Upper lobe of left lung (tissue), 6 donors: ENCODE data around the gene VAV2. TPM values are rescaled to one million over a fixed set of nuclear protein-coding genes. Genes with fewer than 3 reads are reported as not detected.

ENCODE experiments used
- ATAC-seq, 2 donors: fragments of 200-7000 bp; cut with Tn5 transposase; one replicate each; pipeline ENCODE4 v1.9.1; 2022; ENCODE audit warnings: mild to moderate bottlenecking in 2 of 2, moderate library complexity in 2 of 2; ENCODE audit not compliant: low FRiP score in 2 of 2
- DNase-seq, 2 donors: peaks; one replicate each; pipeline ENCODE4 v3.0.0-alpha.2; 2019 to 2020
- H3K27ac ChIP-seq, 4 donors: fragments of 200-600 bp; sonication (generic); one replicate each; pipeline ENCODE4 v1.5.1; 2016 to 2019
- H3K27me3 ChIP-seq, 4 donors: fragments of 200-600 bp; sonication (generic); one replicate each; pipeline ENCODE4 v1.5.1; 2017 to 2019
- H3K36me3 ChIP-seq, 4 donors: fragments of 200-600 bp; sonication (generic); one replicate each; pipeline ENCODE4 v1.5.1; 2016 to 2019
- H3K4me1 ChIP-seq, 4 donors: fragments of 200-600 bp; sonication (generic); one replicate each; pipeline ENCODE4 v1.5.1; 2018 to 2019
- H3K4me3 ChIP-seq, 4 donors: fragments of 200-600 bp; sonication (generic); one replicate each; pipeline ENCODE4 v1.5.1; 2017 to 2019; ENCODE audit warnings: mild to moderate bottlenecking in 2 of 4, moderate library complexity in 1 of 4
- H3K9me3 ChIP-seq, 4 donors: fragments of 200-600 bp; sonication (generic); one replicate each; pipeline ENCODE4 v1.5.1; 2018 to 2019
- CTCF ChIP-seq, 6 experiments: fragments of 450-650 bp in 4 of 6; fragments of 200-600 bp in 2 of 6; sonication (generic) in 2 of 6; IDR thresholded peaks; one replicate each; pipeline ENCODE4 v1.5.1; 2016 to 2019; ENCODE audit warnings: antibody characterized with exemption in 6 of 6
- EP300 ChIP-seq, 4 donors: sonication (generic); formaldehyde crosslinking; IDR thresholded peaks; one replicate each; pipeline ENCODE4 v1.5.1; 2017; ENCODE audit warnings: antibody characterized with exemption in 4 of 4, control low read depth in 2 of 4
- POLR2A ChIP-seq, 4 donors: fragments of 450-650 bp; IDR thresholded peaks; one replicate each; pipeline ENCODE4 v1.5.1; 2016 to 2017; ENCODE audit warnings: antibody characterized with exemption in 4 of 4, mild to moderate bottlenecking in 2 of 4
- POLR2AphosphoS5 ChIP-seq, 2 donors: sonication (generic); formaldehyde crosslinking; IDR thresholded peaks; one replicate each; pipeline ENCODE4 v1.5.1; 2017; ENCODE audit warnings: antibody characterized with exemption in 2 of 2
- WGBS, 2 donors: methylation state at CpG; one replicate each; pipeline ENCODE4 v1.1.5; 2017 to 2018; 5-methylcytosine and 5-hydroxymethylcytosine counted together
- total RNA-seq, 6 donors: library from RNA; depleted of rRNA in 4 of 6; stranded (reverse); fragments of >200 nt in 4 of 6; gene quantifications; one replicate each; pipeline versions ENCODE4 v1.1.0 to v1.2.1, GENCODE V29; 2016 to 2021
- donor health status: DM: no; HTN: no; CAD: no; lungs with moderate emphysema.
- donor health status: DM: no; HTN: yes; CAD: no; lungs with severe emphysema.

The VAV2 gene
- total RNA-seq, 6 donors from 2014 or later: 12.0 to 38.8 (median 22.0) TPM

DNA sequence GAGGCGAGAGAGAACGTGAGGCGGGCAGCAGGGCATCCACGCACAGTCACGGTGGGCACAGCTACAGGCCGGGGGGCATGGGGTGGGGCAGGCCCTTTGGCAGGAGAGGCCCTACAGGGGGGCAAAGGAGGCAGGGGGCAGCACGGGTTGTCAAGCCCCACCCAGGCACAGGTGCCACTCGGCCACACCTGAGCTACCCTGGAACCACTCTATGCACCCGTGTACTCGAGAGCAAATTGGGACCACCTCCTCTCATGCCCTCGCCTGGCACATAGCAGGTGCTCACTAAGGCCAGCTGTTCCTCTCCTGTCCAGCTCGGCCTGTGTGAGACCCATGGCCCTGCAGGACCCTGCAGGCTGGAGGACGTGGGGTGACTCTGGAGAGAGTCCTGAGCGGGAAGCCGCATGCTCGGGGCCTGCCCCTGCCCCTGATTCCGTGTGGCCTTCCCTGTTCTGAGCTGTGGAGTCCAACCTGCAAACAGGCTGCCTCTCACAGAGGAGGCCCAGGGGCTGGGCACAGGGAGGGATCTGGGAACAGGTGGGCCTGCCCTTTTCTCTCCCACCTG, 222.5 kb downstream of the VAV2 start:
- TF ChIP-seq CTCF (IDR thresholded peaks at IDR 0.05) (no peak), POLR2A (IDR thresholded peaks at IDR 0.05) (no peak)
- no peak overlapping the region for H3K4me3 ChIP-seq
- 83 to 90% methylated on average over 7 to 17 of the region's 17 CpGs for WGBS, 2 donors
- peaks cover 0 to 82% (median 38%) of the 10 kb centered on the region in 4 donors for H3K36me3 ChIP-seq
- no peak overlapping the region for H3K27ac ChIP-seq
- H3K27me3 ChIP-seq: no peaks in the 10 kb centered on the region
- DNase-seq (no peak), ATAC-seq (peak; percentile 22 to 24)
- H3K9me3 ChIP-seq: peaks cover 0 to 9% (median 7%) of the 10 kb centered on the region in 4 donors
- no peaks in the 10 kb centered on the region for H3K4me1 ChIP-seq

DNA sequence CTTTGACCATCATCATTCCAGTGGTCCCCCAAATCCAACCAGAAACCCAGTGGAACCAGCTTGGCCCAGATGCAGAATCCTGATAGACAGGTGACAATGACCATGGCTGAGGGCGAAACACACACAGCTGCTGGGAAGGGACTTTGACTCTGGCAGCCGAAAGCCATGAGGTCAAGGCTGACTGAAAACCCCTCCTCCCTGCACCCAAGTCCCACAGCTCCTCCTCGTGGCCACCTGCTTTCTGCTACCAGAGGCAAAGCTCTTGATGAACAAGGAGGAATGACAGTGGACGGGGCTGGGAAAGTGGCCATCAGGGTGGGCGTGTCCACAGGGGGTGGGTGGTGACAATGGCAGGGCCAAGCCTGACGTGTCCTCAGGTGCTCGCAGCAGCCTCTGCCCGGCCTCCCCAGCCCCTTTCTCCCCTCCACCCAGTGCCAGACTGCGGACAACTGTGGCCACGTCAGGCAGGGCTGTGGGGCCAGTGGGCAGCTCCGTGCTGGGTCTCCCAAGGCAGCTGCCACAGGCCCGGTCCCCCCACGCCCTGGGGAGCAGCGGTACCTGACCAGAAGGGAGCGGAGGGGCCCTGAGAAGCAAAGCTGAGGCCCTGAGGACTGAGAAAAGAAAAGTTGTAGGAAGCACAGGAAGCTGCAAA, 223.1 kb downstream of the VAV2 start:
- Histone ChIP-seq H3K27ac (no peak overlapping the region), H3K4me3 (no peak overlapping the region), H3K36me3 (peaks cover 0 to 78% (median 34%) of the 10 kb centered on the region in 4 donors), H3K4me1 (no peaks in the 10 kb centered on the region), H3K9me3 (peaks cover 0 to 9% (median 7%) of the 10 kb centered on the region in 4 donors), H3K27me3 (no peaks in the 10 kb centered on the region)
- peak; percentile 19 to 25 for ATAC-seq
- 90 to 93% methylated on average over 6 to 15 of the region's 15 CpGs for WGBS, 2 donors
- TF ChIP-seq POLR2AphosphoS5 (IDR thresholded peaks at IDR 0.05) (no peak), CTCF (IDR thresholded peaks at IDR 0.05) (no peak), POLR2A (IDR thresholded peaks at IDR 0.05) (no peak), EP300 (IDR thresholded peaks at IDR 0.05) (no peak)
- DNase-seq: no peak

- WGBS, 2 donors: 97% methylated on average over 17 of the region's 17 CpGs
Observed at GRCh38 chr9:133768371-133768858, 223.7 kb downstream of the VAV2 start.

GRCh38 chr9:133767625-133768024, 224.5 kb downstream of the VAV2 start:
- no peaks in the 10 kb centered on the region for H3K27me3 ChIP-seq
- no peak overlapping the region for H3K4me3 ChIP-seq
- TF ChIP-seq POLR2A (IDR thresholded peaks at IDR 0.05) (no peak), POLR2AphosphoS5 (IDR thresholded peaks at IDR 0.05) (no peak), CTCF (IDR thresholded peaks at IDR 0.05) (no peak), EP300 (IDR thresholded peaks at IDR 0.05) (no peak)
- DNase-seq (no peak), ATAC-seq (no peak)
- H3K36me3 ChIP-seq: peaks cover 0 to 78% (median 43%) of the 10 kb centered on the region in 4 donors
- H3K27ac ChIP-seq: no peak overlapping the region
- peaks cover 0 to 9% (median 7%) of the 10 kb centered on the region in 4 donors for H3K9me3 ChIP-seq
- 100% methylated on average over 1 of the region's 1 CpG; no CpG with 5 or more reads in 1 of the 2 donors for WGBS, 2 donors
- H3K4me1 ChIP-seq: no peaks in the 10 kb centered on the region

More at GRCh38 chr9:133768371-133768858, 223.7 kb downstream of the VAV2 start:
- DNase-seq (no peak), ATAC-seq (no peak)
- H3K4me3 ChIP-seq: no peak overlapping the region
- H3K27ac ChIP-seq: no peak overlapping the region
- TF ChIP-seq POLR2AphosphoS5 (IDR thresholded peaks at IDR 0.05): no peak
- no peak for TF ChIP-seq EP300 (IDR thresholded peaks at IDR 0.05)
- TF ChIP-seq CTCF (IDR thresholded peaks at IDR 0.05): no peak
- TF ChIP-seq POLR2A (IDR thresholded peaks at IDR 0.05): no peak
- H3K4me1 ChIP-seq: no peaks in the 10 kb centered on the region
- peaks cover 0 to 78% (median 38%) of the 10 kb centered on the region in 4 donors for H3K36me3 ChIP-seq
- no peaks in the 10 kb centered on the region for H3K27me3 ChIP-seq
- peaks cover 0 to 9% (median 7%) of the 10 kb centered on the region in 4 donors for H3K9me3 ChIP-seq
